Endodermal cell (in vitro differentiated cells): ENCODE data around the gene MIEF1. TPM values are rescaled to one million over a fixed set of nuclear protein-coding genes. Genes with fewer than 3 reads are reported as not detected.
A peak's percentile ranks its signal among the peaks of the same experiment; 100 is the strongest.

Experiments
- DNase-seq: peaks from one replicate; pipeline ENCODE4 v3.0.0-alpha.2; 2017
- H3K27ac ChIP-seq: 2 replicates; pipeline ENCODE4 v1.5.1; 2013; ENCODE audit warnings: mild to moderate bottlenecking, low read depth, low read length, moderate library complexity
- H3K27me3 ChIP-seq: 2 replicates; pipeline ENCODE4 v1.6.1; 2013; ENCODE audit warnings: mild to moderate bottlenecking, low read length, moderate library complexity; ENCODE audit not compliant: insufficient read depth, control insufficient read depth, poor library complexity, severe bottlenecking
- H3K36me3 ChIP-seq: 2 replicates; pipeline ENCODE4 v1.7.0; 2013; ENCODE audit warnings: mild to moderate bottlenecking, low read length, moderate library complexity; ENCODE audit not compliant: control insufficient read depth, insufficient read depth
- H3K4me1 ChIP-seq: one replicate; pipeline ENCODE4 v1.7.0; 2013; ENCODE audit warnings: low read length; ENCODE audit not compliant: control insufficient read depth, insufficient read depth
- H3K4me3 ChIP-seq: 2 replicates; pipeline ENCODE4 v1.5.1; 2013; ENCODE audit warnings: mild to moderate bottlenecking, low read length, moderate library complexity
- H3K9ac ChIP-seq: 2 replicates; pipeline ENCODE4 v1.6.1; 2013; ENCODE audit warnings: mild to moderate bottlenecking, low read length, moderate library complexity; ENCODE audit not compliant: poor library complexity, severe bottlenecking; ENCODE audit errors: extremely low read depth
- H3K9me3 ChIP-seq: 2 replicates; pipeline ENCODE4 v1.6.1; 2013; ENCODE audit warnings: mild to moderate bottlenecking, low read length, moderate library complexity; ENCODE audit not compliant: control insufficient read depth
- H3K27ac Mint-ChIP-seq: 2 replicates; pipeline ENCODE4 v1.8.0; 2020; ENCODE audit warnings: mixed read lengths
- H3K27me3 Mint-ChIP-seq: 2 replicates; pipeline ENCODE4 v1.8.0; 2021; ENCODE audit warnings: mild to moderate bottlenecking, mixed read lengths; ENCODE audit not compliant: insufficient read depth
- H3K36me3 Mint-ChIP-seq: 2 replicates; pipeline ENCODE4 v1.8.0; 2020; ENCODE audit warnings: low read depth, mixed read lengths
- H3K4me1 Mint-ChIP-seq: 2 replicates; pipeline ENCODE4 v1.8.0; 2020; ENCODE audit warnings: mixed read lengths
- H3K4me3 Mint-ChIP-seq: 2 replicates; pipeline ENCODE4 v1.8.0; 2020; ENCODE audit warnings: mild to moderate bottlenecking, moderate library complexity, mixed read lengths
- H3K9me3 Mint-ChIP-seq: 2 replicates; pipeline ENCODE4 v1.8.0; 2020; ENCODE audit warnings: mild to moderate bottlenecking, mixed read lengths
- CTCF ChIP-seq: fragments of 200-600 bp; sonication (generic); conservative IDR thresholded peaks from 2 replicates; pipeline ENCODE4 v1.5.0; 2021; ENCODE audit warnings: antibody characterized with exemption, mild to moderate bottlenecking
- WGBS, 2 experiments: methylation state at CpG; one replicate each; pipeline versions ENCODE4 v1.1.5 to v1.1.7; 2013; ENCODE audit warnings: missing lambda C conversion rate in 2 of 2, mixed read lengths in 1 of 2; ENCODE audit not compliant: insufficient coverage in 1 of 2, insufficient read length in 1 of 2; 5-methylcytosine and 5-hydroxymethylcytosine counted together
- total RNA-seq, 2 donors: library from RNA; stranded (reverse); fragmentation: NEBNext Ultra II Directional in 1 of 2; extraction: Animal tissue kit (Norgen Biotek cat#: 25700) in 1 of 2; gene quantifications; 2 replicates in 1 of 2; 3 replicates in 1 of 2; pipeline ENCODE4 v1.2.1, GENCODE V29; 2021

MIEF1 gene
- total RNA-seq, 2 donors from 2014 or later = 36.0 to 43.3 TPM

DNA sequence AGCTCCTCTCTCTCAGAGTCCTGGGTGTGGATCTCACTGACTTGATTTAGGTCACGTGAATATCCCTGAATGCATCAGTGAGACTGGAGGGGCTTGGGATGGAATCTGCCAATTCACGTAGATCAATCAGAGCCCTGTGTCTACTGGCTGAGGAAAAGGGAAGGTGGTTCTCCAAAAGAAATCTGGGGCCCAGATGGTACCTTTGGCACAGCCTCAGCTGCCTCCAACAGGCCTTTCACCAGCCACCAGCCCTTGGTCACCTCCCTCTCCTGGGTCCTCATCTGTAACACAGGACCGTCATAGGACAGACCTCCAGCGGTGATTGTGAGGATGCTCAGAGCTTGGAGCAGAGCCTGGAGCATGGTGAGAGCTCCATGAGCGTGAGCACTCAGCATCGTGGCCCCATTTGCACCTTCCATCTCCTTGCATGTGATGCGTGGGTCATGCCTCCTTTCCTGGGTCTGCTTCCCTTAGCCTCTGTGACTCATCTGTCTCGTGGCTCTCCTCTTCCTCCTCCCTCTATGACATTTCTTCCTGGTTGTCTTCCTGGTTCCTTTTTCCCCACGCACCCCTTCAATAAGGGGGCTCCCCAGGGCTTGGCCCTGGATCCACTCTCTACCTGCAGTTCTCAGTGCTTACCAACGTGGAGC lies 7.5 kb upstream of the MIEF1 start:
- peaks cover 8% of the 10 kb centered on the region for H3K4me1 Mint-ChIP-seq
- no peak overlapping the region for H3K9ac ChIP-seq
- no peak for DNase-seq
- H3K4me3 ChIP-seq = no peak overlapping the region
- H3K4me1 ChIP-seq = peaks cover 5% of the 10 kb centered on the region
- H3K4me3 Mint-ChIP-seq = no peak overlapping the region
- no peaks in the 10 kb centered on the region for H3K9me3 Mint-ChIP-seq
- H3K27me3 Mint-ChIP-seq = peaks cover 32% of the 10 kb centered on the region
- no peaks in the 10 kb centered on the region for H3K36me3 Mint-ChIP-seq
- H3K27me3 ChIP-seq = no peaks in the 10 kb centered on the region
- 85 to 86% methylated on average over 8 to 10 of the region's 10 CpGs for WGBS, 2 experiments
- H3K27ac ChIP-seq = no peak overlapping the region
- no peak for TF ChIP-seq CTCF
- H3K27ac Mint-ChIP-seq = no peak overlapping the region
- H3K9me3 ChIP-seq = no peaks in the 10 kb centered on the region
- no peaks in the 10 kb centered on the region for H3K36me3 ChIP-seq

DNA sequence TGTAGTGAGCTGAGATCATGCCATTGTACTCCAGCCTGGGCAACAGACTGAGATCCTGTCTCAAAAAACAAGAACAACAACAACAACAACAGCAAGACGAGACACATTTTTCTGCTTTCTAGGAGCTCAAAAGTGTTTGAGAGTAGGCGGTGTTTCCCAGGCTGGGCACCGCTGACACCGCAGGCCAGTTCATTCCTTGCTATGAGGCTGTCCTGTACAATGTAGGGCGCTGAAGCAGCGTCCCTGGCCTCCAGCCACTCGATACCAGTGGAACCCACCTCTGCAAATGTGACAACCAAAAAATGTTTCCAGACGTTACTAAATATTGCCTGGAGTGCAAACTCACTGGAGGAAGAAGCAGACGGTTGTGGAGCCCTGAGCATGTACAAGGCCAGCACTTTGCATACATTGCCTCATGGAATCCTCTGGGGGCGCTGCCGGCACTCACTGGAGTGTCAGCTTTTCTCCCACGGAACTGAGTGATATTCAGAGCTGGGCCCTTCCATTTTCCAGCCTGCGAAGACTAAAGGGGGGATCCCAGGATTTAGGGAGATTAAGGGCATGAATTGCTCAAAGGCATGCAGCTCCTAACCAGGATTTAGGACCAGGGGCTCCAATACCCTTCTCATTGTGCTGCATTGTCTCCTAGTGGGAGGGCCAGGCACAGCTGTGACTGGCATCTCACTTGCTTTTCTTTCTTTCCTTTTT lies 5.8 kb upstream of the MIEF1 start:
- Histone ChIP-seq H3K4me3 (no peak overlapping the region), H3K27ac (no peak overlapping the region), H3K27me3 (no peaks in the 10 kb centered on the region), H3K4me1 (peaks cover 10% of the 10 kb centered on the region), H3K9me3 (no peaks in the 10 kb centered on the region), H3K36me3 (no peaks in the 10 kb centered on the region), H3K9ac (no peak overlapping the region)
- Mint-ChIP-seq H3K27ac (no peak overlapping the region), H3K4me1 (peaks cover 17% of the 10 kb centered on the region), H3K36me3 (no peaks in the 10 kb centered on the region), H3K27me3 (peaks cover 37% of the 10 kb centered on the region), H3K4me3 (no peak overlapping the region), H3K9me3 (no peaks in the 10 kb centered on the region)
- TF ChIP-seq CTCF = peak; percentile 89
- DNase-seq = peak; percentile 90
- 61% methylated on average over 11 to 13 of the region's 13 CpGs for WGBS, 2 experiments

DNA sequence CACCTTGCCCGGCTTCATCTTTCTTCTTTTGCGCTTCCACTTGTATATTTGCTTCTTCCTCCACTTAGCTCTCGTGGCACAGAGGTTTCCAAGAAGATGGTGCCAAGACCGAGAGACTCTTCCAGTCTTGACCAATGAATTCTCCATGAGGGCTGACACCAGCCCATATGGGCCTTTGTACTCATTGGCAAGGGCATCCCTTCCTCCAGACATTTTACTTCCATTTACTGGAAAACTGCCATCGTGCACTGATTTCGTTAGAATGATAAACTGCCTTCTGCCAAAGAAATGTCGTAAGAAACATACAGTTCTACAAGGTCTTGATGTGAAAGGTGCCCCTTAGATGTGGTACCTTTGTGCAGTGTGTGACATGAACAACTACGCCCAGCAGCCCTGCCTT lies 4.7 kb upstream of the MIEF1 start:
- peaks cover 22% of the 10 kb centered on the region for H3K4me1 Mint-ChIP-seq
- peaks cover 37% of the 10 kb centered on the region for H3K27me3 Mint-ChIP-seq
- H3K4me3 Mint-ChIP-seq = no peak overlapping the region
- Histone ChIP-seq H3K9ac (no peak overlapping the region), H3K4me1 (peaks cover 17% of the 10 kb centered on the region), H3K36me3 (no peaks in the 10 kb centered on the region), H3K4me3 (no peak overlapping the region), H3K27me3 (no peaks in the 10 kb centered on the region), H3K9me3 (no peaks in the 10 kb centered on the region), H3K27ac (no peak overlapping the region)
- no peak for DNase-seq
- no peak overlapping the region for H3K27ac Mint-ChIP-seq
- no peak for TF ChIP-seq CTCF
- H3K9me3 Mint-ChIP-seq = no peaks in the 10 kb centered on the region
- no peaks in the 10 kb centered on the region for H3K36me3 Mint-ChIP-seq
- WGBS, 2 experiments = 94 to 99% methylated on average over 7 to 8 of the region's 8 CpGs
